A549 treated with Mapracorat at 1 μM for 4 hours (cell line): ENCODE data around the gene RHPN2. TPM values are rescaled to one million over a fixed set of nuclear protein-coding genes. Genes with fewer than 3 reads are reported as not detected.

Experiments
- total RNA-seq: library from RNA; stranded (reverse); fragments of 200-300 nt; extraction: Qiagen RNA extraction; gene quantifications from 5 replicates; pipeline ENCODE4 v1.2.3, GENCODE V29; 2022

RHPN2 gene
- 43.7 to 56.1 TPM (median 53.1 TPM) in 5 replicates for total RNA-seq

DNA sequence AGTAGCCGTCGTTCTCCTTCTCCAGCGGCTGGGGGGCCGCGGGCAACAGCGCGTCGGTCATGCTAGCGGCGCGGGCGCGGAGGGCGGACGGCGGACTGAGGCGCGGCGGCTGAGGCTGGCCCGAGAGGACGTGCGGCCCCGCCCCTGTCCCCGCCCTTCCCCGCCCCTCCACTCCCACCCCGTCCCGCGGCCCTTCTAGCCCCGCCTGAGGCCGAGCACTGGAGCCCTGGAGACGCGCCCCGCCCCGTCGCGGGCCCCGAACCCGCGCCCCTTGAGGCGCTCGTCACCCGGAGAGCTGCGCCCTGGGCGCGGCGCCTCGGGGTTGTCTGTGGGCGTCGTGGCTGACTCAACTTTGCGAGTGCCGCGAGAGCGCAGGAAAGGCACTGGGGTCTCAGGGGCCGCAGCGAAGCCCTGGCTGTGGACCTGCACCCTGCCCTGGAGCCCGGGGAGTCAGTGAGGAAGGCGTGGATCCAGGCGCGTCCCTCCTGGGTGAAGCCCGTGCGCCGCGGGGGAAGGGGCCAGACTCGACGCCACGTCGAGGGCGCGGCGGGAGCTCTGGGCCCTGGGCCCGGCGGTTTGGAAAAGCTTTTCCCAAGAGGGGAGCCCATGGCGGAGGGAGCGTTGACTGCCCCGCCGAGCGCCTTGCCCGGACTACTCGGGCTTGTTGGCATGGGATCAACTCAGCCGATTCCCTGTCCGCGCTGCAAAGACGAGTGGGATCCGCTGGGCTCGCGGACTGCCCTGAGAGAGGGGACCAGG is at the start of gene RHPN2:
Gene RHPN2, minus strand, starts transcription at position 97 of the 759 bp plus-strand sequence. Its CDS starts 36 bp downstream, at position 61.

DNA sequence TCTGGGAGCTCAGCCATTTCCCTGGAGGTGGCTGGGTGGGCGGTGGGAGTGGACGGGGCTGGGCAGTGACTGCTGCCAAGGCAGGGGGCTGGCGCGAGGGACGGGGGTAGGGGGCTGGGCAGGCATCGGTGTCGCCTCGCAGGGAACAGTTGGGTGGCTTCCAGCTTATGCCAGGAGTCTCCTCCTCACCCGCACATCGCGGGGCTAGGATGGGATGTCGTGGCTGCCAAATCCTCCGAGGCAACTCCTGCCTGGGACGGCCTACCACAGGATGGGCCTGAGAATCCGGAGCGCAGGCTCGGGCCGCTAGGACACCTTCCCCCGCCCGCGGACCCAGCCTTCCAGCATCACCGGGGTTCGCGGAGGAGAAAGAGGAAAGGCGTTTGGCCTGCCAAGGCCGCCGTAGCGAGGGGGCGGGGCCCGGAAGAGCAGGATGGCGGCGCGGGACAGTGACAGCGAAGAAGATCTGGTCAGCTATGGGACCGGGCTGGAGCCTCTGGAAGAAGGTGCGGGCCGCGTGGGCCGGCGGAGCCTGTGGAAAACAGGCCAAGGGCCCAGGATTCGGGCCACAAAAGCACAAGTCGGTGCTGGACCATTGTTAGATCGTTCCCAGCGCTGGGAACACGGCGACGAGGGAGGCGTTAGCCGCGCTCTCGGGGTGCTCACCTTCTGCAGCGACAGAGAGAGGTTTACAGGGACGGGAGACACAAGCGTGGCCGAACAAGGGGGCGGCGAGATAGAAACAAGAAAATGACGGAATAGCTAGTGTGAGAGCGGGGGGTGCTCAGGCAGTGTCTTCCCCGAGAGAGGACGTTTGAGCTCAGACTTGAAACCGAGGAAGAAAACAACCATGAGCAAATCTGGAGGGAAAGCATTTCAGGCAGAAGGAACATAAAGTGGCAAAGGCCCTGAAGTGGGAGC is 16.3 kb upstream of the RHPN2 start, which contains the start of gene GPATCH1:
Gene GPATCH1, plus strand, starts transcription at position 421 of the 921 bp plus-strand sequence. Its CDS starts 13 bp downstream, at position 434.

DNA sequence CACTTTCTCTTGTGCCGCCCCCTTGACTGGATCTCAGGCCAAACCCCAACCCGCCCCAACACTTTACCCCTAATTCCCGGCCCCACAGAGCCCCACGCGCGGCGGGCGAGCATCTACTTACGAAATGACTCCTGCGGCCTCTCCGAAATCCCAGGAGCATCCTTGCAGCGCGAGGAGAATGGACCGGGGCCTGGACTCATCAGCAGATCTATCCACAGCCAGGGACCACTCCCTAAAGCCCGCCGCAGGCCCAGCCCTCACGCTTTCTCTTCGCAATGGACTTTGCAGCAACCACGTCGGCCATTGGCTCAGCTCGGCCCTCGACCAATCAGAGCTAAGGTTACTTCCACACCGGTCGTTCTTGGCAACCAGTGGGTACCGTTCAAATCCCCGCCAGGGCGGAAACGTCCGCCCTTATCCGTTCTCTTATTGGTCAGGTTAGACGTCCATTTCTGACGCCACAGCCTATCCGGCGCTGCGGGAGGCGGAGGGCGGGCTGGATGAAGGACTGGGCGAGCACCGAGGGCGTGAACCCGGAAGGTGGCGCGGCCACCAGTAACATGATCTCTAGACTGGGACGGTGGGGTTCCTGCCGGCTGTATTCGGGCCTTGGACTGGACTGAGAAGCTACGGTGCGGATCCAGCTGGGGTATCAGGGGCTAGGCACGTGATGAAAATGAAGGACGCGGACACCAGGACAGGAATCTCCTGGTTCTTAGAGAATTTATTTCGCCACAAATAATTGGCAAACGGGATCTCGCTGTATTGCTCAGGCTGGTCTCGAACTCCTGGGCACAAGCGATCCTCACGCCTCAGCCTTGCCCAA is 92.8 kb downstream of the RHPN2 start, which contains the start of the genes CEP89 and FAAP24:
Gene CEP89, minus strand, starts transcription at position 244 of the 826 bp plus-strand sequence. Its CDS starts 84 bp downstream, at position 160.
Gene FAAP24, plus strand, starts transcription at position 528 of the 826 bp plus-strand sequence. CDS start 955 bp downstream, outside the sequence.

Other genes with a start within 250 kb of the RHPN2 start
- gene SLC7A9, start 195.1 kb downstream of the RHPN2 start, total RNA-seq: 0.29 to 0.62 TPM (median 0.45 TPM) in 4 of 5 replicates, not detected in the other
- 42.2 to 50.8 TPM (median 44.9 TPM) in 5 replicates for gene CEP89, start 92.9 kb downstream of the RHPN2 start, total RNA-seq
- 14.0 to 15.6 TPM (median 14.7 TPM) in 5 replicates for gene FAAP24, start 92.6 kb downstream of the RHPN2 start, total RNA-seq
- gene GPATCH1, start 16.3 kb upstream of the RHPN2 start, total RNA-seq: 12.8 to 15.9 TPM (median 15.0 TPM) in 5 replicates
- 0.31 TPM in 1 of 5 replicates, not detected in the others for gene WDR88, start 67.2 kb upstream of the RHPN2 start, total RNA-seq
- gene LRP3, start 129.4 kb upstream of the RHPN2 start, total RNA-seq: 29.1 to 54.1 TPM (median 51.0 TPM) in 5 replicates
- gene SLC7A10, start 161.0 kb upstream of the RHPN2 start, total RNA-seq: 0.11 to 0.12 TPM in 2 of 5 replicates, not detected in the others
- 5.3 to 10.2 TPM (median 8.8 TPM) in 5 replicates for gene CEBPA, start 237.6 kb upstream of the RHPN2 start, total RNA-seq